Peyer's patch (tissue), 4 donors: ENCODE data around the gene SEC23A.
"Not testable (repeated sequence)": the region's sequence is repeated elsewhere in the genome, so short reads cannot be mapped to it uniquely, and the experiment has no call there.

Experiments used
- CTCF ChIP-seq, 6 experiments: fragments of 450-650 bp in 4 of 6; fragments of 200-600 bp in 2 of 6; sonication (generic) in 1 of 6; IDR thresholded peaks; one replicate each; pipeline ENCODE4 v1.5.1; 2017 to 2019; ENCODE audit warnings: antibody characterized with exemption in 6 of 6, mild to moderate bottlenecking in 3 of 6, moderate library complexity in 1 of 6
- POLR2A ChIP-seq, 2 donors: fragments of 450-650 bp; IDR thresholded peaks; one replicate each; pipeline ENCODE4 v1.5.1; 2017; ENCODE audit warnings: antibody characterized with exemption in 2 of 2, mild to moderate bottlenecking in 2 of 2, moderate library complexity in 2 of 2

DNA sequence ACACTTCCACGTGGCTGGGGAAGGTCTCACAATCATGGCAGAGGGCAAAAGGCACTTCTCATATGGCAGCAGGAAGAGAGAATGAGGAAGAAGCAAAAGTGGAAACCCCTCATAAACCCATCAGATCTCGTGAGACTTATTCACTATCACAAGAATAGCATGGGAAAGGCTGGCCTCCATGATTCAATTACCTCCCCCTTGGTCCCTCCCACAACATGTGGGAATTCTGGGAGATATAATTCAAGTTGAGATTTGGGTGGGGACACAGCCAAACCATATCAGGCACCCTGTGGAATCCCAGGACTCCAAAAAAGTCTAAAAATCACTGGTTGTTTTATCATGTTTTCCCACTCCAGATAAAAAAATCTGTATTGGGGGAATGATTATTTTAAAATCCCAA is 40.2 kb upstream of the SEC23A start:
- not testable (repeated sequence) for TF ChIP-seq CTCF, POLR2A (IDR thresholded peaks at IDR 0.05)
